Effector CD8-positive, alpha-beta T cell (primary cell): ENCODE data around the gene MSRB3.
"Not testable (repeated sequence)": the region's sequence is repeated elsewhere in the genome, so short reads cannot be mapped to it uniquely, and the experiment has no call there.

Experiments used
- DNase-seq: peaks from one replicate; lab custom pipeline; 2025; lab: John Stamatoyannopoulos, UW

The MSRB3 gene

DNA sequence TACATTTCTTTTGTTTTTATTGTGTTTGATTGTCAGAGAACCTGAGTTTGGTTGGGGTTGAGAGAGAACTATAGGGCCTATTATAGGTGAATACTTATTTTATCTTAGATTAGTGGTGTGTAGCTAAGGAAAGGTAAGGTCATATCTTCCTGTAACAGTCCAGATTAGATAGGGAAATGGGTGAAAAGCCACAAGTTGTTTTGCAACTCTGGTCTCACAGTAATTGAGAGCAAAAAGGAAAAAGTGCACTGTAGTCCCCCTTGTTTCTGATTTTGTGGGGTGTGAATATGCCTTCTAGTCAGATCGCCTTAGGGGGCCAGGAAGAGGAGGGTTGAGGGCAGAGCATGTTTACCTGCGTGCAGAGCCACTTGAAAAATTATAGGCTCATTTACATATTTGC is 8.9 kb downstream of the MSRB3 start:
- DNase-seq = no peak

DNA sequence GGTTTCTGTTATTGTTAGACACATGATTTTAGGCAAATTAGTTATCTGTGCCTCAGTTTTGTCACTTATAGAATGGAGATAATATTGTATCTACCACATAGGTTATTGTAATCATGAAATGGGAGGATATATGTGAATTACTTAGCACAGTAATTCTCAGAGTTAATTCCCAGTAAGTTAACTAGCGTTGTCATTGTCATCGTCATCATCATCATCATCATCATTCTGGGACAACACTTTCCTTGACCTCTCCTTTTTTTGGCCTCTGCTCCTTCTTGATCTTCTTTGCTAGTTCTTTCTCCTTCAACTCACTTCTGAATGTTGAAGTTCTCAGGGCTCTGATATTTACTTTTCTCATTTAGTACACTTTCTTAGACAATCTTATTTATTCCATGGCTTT is 13.8 kb downstream of the MSRB3 start:
- no peak for DNase-seq

DNA sequence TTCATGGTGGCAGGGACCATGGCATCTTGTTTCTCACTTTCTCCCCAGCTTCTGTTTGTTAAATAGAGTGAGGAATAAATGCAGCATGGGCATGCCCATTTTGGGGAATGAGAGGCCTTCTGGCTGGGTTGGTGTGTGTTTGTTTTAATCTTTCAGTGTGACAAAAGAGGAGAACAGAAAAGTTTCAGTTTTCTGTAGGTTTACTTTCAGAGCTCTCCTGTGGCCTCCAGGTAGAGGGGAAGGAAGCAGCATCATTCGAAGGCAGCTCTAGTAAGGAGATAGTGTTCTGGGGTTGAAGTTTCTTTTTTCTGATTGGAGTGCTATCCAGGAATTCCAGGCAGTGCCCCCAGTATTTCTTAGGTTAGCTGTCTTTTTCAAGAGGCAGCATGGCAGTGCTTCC is 15.3 kb downstream of the MSRB3 start:
- DNase-seq = no peak

DNA sequence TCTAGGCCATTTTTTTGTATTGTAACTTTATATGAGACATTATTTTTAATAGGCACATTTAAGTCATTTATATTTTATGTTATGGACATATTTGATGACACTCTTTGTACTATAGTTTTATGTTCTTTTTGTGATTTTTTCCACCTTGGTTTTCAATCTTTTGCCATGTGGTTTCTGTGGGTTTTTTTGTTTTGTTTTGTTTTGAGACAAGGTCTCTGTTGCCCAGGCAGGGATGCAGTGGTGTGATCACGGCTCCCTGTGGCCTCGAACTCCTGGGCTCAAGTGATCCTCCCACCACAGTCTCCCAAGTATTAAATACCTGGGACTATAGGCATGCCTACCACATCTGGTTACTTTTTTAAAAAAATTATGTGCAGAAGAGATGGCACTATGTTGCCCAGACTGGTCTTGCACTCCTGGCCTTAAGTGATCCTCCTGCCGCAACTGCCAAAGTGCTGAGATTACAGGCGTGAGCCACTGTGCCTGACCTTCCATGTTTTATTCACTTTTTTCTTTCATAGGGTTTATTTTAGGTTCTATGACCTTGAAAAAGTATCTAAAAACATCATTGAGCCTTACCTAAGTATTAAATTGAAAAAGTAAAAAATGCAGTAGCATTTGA is 16.3 kb downstream of the MSRB3 start:
- DNase-seq = no peak

DNA sequence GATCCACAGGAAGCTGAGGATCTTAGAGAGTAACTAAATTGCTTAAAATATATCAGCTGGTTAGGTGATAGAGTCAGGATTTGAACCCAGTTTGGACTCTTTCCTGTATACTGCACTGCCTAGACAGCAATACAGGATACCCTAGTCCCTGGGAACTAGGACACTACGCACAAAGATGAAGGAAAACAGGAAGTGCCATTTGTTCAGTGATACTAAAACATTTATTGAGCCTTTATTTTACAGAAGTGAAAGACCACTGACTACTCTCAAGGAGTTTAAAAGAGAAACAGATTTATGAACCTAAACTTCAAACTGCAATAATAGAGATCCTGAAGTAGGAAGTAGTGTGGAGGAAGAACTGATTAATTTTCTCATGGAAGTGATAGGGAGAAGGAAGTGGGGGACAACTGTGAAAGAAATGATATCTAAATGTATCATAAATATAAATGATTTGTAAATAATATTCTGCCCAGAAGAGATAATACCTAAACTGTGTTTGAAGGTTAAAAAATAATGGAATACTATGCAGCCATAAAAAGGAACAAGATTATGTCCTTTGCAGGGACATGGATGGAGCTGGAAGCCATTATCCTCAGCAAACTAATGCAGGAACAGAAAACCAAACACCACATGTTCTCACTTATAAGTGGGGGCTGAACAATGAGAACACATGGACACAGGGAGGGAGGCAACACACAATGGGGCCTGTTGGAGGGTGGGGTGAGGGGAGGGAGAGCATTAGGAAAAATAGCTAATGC is 18.2 kb downstream of the MSRB3 start:
- DNase-seq = no peak

DNA sequence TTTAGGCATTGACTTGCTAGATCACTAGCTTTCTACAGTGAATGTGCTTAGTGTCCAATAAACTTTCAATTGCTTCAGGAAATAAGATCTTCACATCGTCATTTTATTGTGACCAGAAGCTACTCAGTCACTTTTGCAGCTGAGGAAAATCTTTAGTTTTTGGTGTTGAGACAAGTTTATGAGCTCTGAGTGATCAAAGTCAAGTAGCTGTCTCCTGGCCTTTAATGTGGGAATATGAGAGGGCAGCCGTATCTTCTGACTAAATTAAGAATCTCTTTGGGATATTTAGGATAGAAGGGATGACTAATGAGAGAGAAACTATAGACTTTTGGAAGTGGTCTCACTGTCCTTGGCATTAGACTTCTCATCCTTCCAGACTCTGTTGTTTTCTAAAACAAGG is 21.6 kb downstream of the MSRB3 start:
- no peak for DNase-seq

DNA sequence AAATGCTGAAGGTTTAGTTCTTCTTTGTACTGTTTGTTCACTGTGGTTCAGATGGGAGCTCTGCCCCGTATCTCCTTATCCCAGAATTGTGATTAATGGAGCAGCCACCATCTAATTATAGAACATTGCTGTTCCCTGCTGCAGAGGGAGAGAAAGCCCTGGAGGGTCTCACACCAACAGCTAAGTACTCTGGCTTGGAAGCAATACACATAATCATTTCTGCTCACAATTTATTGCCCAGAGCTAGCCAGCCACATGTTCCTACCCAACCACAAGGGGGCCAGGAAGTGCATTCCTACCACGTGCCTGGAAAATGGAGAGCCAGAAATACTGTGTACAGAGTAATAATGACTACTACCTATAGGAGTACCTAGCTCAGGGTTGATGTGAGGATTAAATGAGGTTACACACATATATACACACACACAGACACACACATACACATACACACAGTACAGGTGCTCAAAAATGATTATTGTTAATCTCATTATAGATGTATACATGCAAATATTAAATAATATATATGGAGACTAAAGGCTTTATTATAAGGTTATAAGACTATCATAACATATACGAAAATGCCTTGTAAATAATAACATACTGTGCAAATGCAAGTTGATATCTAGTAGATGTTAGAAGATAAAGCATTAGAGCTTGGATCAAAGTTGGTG is 22.3 kb downstream of the MSRB3 start:
- no peak for DNase-seq

DNA sequence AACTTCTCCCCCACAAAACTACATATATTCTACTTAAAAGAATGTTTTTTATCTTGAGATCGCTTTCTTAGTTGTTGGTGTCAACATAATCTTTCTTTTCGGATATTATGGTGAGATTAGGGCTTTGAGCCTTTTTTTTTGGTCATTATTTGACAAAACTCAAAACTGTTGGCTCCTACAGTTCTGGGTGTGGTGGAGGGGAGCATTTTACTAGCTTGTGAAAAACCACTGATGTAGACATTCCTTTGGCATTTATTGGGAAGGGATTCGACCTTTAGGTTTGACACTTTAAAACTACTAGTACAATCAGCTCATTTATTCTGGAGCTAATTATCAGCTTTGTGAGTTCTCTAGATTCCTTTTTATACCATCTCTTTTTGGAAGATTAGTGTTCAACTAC is 24.4 kb downstream of the MSRB3 start:
- no peak for DNase-seq

DNA sequence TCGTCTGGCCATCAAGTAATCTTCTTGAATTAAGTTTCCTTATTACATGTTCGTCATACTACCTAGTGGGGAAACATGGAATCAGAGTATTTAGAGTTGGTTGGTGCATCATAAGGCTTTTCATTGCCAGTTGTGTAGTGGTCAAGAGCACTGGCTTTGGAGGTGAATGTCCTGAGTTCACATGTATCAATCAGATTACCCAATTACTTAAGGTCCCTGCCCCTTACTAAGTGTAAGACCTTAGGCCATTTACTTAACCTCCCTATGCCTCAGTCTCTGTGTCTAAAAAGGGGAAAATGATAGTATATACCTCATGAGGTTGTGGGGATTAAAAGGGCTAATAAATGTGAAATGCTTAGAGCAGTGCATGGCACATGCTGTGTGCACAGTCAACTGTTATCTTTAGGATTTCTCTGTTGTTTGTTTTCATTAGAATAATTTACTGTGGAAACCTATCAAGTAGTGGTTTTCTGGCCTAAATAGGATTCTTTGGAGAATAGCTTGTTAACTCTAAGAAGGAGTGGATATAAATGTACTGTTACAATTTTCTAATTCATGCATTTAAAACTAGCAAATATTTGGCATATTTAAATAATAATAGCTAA is 27.0 kb downstream of the MSRB3 start:
- DNase-seq = no peak

DNA sequence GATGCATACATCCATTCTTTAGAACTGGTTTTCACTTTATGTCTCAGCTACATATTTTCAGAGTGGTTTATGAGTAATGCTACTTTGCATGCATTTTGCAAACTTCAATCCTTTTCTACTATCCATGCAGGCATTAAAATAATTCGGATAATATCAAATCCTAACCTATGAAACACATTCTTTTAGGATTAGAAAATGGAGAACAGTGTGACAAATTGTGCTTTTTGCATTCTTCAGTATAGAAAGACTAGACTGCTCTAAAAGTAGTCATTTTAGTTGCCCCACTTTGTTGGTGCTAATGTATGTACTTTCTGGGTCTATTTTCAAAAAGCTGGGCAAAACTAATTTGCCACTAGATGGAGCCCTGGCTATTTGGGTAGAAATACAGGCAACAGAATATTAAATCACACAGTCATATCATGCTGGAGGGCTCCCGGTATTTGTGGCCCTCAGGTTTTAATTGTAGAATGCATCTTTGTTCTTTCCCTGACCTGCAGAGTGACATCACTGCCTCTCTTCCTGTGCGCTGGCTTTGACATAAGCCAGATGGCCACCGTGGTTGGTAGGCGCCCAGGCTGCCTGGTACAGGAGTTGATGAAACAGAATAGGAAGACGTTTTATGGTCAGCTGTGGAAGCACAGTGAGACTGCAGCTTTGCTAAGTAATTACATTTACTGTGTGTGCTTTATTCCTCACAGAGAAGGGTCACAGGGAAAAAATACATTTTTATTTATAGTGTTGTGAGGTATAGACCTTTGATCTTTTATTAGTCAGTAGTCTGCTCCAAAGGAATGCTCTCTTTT is 28.1 kb downstream of the MSRB3 start:
- DNase-seq = no peak

DNA sequence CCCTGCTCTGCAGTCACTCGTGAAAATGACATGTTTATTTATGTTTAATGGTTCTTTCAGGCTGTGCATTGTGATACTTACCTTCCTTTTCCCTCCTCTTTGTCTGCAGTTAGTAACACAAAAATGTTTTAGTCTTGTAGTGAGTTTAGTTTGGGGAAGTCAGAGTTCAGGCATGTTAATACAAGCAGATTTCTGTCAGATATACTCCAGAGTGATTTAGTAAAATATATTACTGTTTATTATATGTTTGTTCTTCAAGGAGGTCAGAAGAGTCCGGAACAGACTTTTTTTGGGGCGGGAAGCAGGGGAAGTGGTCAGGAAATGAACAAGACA is 28.7 kb downstream of the MSRB3 start:
- no peak for DNase-seq

DNA sequence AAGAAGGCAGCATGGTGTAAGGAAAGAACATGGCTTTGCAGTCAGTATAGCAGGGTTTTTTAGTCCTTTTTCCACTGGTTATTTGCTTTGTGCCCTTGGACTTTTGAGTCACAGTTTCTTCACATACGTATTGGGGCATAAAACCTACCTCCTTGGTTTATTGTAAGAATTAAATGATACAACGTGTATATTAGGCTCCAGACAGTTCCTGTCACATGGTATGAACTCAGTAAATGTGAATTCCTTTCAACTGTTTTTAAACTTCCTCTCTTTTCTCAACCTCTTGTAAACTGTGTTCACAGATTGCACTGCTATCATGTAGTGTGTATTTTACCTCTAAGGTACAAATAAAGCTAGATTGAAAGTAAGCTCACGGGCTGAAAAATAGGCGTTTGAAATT is 29.5 kb downstream of the MSRB3 start:
- no peak for DNase-seq

DNA sequence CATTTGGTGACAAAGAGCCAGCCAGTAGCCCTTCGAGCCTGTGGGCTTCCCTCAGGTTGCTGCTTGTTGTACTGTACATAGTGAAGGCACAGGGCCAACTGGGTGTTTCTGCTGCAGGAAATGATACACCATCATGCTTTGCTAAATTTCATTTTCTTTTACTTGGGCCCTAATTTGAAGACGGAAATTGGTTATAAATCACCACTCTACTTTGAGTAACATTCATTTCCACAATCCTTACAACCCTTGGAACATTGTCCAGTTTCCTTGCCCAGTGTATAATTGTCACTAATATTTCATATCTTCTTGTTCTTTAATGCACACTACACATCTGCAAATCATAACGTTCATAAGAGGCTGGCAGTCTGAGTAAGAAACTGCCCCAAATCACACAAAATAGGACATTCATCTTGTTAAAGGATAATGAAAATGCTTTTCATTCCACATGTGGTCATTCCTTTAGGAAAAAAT is 30.2 kb downstream of the MSRB3 start:
- DNase-seq = no peak

DNA sequence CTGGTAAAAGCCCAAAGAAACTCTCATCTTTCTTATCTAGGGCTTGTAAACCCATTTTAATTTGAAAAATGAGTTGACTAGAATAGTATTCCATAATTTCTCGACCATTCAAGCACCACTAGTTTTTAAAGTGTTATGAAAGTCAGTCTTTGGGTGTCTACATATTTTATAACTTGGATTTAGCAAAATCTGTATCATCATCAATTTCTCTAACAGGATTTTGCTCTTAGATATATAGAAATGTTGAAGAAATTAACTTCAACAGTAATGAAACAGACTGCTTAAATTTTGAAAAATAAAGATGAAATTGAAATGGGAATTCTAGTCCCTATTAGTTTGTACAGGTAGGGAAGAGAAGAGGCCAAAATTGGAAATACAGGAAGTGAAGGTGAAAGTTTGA is 32.8 kb downstream of the MSRB3 start:
- no peak for DNase-seq

DNA sequence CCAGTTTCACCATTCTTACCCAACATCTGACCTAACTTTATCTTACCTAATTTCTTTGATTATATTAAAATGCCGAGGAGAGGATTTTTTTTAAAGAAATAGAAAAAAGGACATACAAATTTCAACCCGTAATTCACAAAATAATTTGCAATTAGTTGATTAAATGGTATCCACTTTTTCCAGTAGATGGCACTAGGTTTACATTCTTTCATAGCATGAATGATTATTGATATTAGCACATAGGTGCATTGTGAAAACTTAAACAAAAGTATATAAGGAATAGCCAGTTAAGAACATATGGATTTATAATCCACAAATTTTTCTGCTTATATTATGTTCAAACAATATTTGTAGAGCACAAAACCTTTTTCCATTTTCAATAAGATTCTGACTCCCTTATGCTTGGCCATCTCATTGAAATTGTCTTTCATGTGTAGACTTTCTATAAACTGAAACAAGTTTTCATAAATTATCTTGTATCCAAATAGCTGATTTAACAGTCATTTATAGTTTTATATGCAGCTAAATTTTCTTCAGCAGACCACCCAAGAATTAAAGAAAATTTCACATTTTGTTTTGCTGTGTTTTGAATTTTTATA is 35.3 kb downstream of the MSRB3 start:
- no peak for DNase-seq

DNA sequence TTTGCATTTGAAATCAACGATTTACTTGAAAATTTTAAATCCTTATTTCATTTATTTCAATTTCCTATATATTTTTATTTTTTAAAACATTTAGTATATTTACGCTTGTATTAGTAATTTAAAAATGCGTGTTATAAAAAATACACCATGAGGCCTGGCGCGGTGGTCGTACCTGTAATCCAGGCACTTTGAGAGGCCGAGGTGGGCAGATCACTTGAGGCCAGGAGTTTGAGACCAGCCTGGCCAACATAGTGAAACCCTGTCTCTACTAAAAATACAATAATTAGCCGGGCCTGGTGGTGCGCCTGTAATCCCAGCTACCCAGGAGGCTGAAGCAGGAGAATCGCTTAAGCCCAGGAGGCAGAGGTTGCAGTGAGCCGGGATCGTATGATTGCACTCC is 36.8 kb downstream of the MSRB3 start:
- DNase-seq = not testable (repeated sequence)

DNA sequence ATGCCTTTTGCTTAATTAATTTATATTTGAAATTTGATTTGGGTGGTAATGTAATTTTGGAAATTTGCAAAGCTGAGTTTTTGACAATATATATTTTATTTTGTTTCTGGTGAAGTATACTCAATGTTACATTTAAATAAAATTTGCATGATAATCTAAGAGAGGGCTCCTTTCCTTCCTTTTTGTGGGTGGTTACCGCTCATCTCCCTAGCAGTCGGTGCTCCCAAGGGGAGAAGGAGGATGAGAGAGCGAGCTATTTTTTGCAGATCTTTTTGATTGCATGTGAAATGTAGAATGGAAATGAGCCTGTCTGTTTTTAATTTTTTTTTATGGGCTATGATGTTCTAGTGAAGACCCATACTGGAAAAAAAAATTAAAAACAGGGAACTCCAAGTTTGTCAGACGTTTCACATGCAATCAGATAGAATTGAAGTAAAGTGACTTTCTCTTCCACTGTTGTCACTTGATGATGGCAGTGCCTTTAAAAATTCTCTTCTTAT is 39.8 kb downstream of the MSRB3 start:
- DNase-seq = no peak

DNA sequence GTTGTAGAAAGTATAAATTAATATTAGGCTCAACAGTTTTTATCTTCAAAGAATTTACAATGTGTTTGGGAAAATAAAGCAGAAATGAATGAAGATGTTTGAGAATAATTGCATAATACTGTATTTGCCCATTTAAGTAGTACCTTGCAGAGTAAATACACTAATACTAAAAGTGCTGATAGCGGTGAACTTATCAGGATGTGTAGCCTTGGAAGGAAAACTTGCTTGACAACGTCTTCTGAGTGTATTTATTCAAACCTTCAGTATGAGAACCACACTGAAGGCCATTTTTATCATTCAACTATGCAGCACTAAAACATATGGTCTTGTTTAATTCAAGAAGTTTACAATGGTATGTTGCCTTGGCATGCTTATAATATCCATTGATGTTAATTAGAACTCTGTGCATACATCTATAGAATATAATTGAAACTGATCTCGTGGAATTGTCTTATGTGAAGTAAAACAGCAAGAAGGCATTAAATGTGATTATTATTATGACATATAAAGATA is 41.3 kb downstream of the MSRB3 start:
- DNase-seq = no peak

DNA sequence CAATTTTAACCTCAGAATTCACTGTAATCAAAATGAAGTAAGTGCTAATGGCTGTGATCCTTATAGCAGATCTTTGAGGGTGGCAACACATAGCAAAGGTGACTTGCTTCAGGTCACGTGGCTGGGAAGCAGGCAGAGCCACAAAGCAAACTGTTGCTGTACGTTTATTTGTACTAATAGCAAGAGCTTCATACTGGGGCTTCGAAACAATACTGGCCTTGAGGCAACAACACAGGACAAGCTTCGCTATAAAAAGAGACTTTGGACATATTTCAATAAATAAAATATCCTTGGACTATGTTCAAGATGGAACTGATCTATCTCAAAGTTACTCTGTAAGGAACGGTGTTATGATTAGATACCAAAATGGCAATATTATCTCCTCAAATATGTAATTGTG is 44.6 kb downstream of the MSRB3 start:
- no peak for DNase-seq

DNA sequence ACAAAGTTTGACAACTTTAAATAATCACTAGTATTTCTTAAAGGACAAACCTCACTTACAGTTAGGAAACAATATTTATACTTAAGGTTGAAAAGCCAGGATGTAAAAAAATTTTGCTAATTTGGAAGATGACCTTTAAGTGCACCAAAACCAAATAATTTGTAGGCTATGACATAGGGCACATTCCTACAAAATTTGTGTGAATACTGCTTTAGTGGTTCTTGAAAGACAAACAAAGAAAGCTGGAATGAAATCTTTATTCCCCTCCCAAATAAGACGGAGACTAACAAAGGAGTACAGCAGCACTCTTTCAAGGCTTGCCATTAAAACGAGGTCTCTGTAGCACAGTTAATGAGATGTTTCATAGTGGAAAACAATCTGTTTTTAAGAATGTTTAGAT is 45.6 kb downstream of the MSRB3 start:
- no peak for DNase-seq

DNA sequence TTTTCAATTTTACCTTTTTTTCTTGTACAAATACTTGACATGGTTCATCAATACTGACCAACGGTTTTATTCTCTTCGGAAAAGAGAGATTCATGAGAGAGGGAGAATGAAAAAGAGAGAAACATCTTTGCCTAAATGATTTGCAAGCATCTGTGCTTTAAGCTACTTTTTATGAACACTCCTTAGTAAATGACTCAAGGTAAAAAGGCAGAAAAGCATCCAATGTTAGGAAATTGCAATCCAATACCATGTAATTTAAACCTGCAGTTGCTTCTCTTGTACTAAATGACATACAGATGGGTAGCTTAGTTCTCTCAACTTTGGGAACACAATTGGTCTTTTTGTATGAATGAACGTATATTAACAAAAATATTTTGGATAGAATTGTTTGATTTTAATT is 46.1 kb downstream of the MSRB3 start:
- no peak for DNase-seq
